Stimulated activated naive CD8-positive, alpha-beta T cell treated with anti-CD3 and anti-CD28 coated beads, Interleukin-15, amount 100 ng/mL, for 72 hours (primary cell): ENCODE data around the gene PRR5.
A peak's percentile ranks its signal among the peaks of the same experiment; 100 is the strongest.

Experiments used
- ATAC-seq: fragments of 150-1000 bp; cut with Tn5 transposase; 2 replicates; pipeline ENCODE4 v1.10.0; 2021; ENCODE audit warnings: mild to moderate bottlenecking, moderate library complexity
- DNase-seq, 2 donors: peaks; one replicate each; pipeline ENCODE4 v3.0.0; 2021 to 2022
- H3K27ac Mint-ChIP-seq, 2 donors: one replicate each; pipeline ENCODE4 v1.8.0; 2022; ENCODE audit warnings: mild to moderate bottlenecking in 2 of 2, mixed read lengths in 2 of 2, moderate library complexity in 2 of 2
- H3K27me3 Mint-ChIP-seq: one replicate; pipeline ENCODE4 v1.8.0; 2022; ENCODE audit warnings: mixed read lengths
- H3K4me1 Mint-ChIP-seq: one replicate; pipeline ENCODE4 v1.8.0; 2022; ENCODE audit warnings: mild to moderate bottlenecking, mixed read lengths
- H3K4me3 Mint-ChIP-seq, 2 donors: one replicate each; pipeline ENCODE4 v1.8.0; 2022; ENCODE audit warnings: mild to moderate bottlenecking in 2 of 2, mixed read lengths in 2 of 2, moderate library complexity in 1 of 2
- H3K9me3 Mint-ChIP-seq, 2 donors: one replicate each; pipeline ENCODE4 v1.8.0; 2022; ENCODE audit warnings: mixed read lengths in 2 of 2

PRR5 gene

DNA sequence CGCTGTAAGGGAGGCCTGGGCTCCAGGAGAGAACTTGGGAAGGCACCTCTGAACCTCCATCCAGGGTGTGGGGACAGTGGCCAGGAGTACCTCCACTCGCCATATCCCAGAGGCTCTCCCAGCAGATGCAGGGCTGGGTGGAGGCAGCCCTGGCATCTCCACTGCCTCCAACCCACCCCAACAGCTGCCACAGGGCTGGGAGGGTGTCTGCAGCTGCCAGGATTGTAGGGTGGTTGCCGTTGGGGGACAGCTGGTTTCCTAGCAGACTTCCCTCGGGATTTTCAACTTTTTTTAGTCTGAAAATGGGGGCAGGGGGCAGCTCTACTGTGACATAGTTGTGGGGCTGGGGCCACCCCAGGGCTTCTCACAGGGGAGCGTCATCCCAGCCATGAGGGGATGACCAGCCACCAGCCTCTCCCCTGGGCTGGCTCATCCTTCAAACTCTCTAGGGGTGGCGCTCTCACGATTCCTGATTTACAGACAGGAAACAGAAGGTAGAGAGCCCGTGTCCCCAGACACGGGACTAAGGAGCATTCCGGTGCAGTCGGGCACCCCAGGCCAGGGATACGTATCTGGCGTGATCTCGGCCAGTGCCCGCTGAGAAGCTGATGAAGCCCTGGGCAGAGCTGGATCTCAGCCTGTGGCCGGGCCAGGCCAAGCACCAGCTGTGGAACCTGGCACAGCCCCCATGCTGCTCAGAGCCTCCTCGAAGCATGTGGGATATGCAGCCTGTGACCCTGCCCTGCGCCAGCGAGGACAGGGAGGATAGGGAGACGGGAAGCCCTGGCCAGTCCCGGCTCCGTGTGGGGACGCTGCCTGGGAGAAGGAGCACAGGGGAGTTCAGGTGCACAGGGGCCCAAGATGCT is 9.9 kb downstream of the PRR5 start:
- Mint-ChIP-seq H3K4me1 (peaks cover 66% of the 10 kb centered on the region), H3K27ac (peak overlapping the region; percentile 19 to 98), H3K27me3 (no peaks in the 10 kb centered on the region), H3K9me3 (no peaks in the 10 kb centered on the region), H3K4me3 (peak overlapping the region in 1 of 2 donors; percentile 86)
- ATAC-seq (no peak), DNase-seq (no peak)

DNA sequence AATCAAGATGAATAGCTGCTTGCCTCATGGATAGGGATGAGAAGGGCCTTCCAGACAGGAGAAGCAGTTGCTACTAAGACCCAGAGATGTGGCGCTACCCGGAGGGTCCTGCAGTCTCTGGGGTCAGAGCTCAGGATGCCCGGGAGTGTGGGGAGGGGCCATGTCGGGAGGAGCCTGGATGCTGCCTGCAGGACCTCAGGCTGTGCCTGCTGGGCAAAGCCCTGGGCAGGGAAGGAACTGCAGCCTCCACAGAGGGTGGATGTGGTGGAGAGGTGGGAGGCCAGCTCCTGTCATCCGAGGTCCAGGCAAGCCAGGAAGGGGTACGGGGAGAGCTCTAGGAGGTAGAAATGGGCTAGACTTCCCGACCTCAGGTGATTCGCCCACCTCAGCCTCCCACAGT is 11.0 kb downstream of the PRR5 start:
- Mint-ChIP-seq H3K9me3 (no peaks in the 10 kb centered on the region), H3K4me3 (no peak overlapping the region), H3K27me3 (no peaks in the 10 kb centered on the region), H3K4me1 (peaks cover 59% of the 10 kb centered on the region), H3K27ac (no peak overlapping the region)
- DNase-seq (no peak), ATAC-seq (no peak)

DNA sequence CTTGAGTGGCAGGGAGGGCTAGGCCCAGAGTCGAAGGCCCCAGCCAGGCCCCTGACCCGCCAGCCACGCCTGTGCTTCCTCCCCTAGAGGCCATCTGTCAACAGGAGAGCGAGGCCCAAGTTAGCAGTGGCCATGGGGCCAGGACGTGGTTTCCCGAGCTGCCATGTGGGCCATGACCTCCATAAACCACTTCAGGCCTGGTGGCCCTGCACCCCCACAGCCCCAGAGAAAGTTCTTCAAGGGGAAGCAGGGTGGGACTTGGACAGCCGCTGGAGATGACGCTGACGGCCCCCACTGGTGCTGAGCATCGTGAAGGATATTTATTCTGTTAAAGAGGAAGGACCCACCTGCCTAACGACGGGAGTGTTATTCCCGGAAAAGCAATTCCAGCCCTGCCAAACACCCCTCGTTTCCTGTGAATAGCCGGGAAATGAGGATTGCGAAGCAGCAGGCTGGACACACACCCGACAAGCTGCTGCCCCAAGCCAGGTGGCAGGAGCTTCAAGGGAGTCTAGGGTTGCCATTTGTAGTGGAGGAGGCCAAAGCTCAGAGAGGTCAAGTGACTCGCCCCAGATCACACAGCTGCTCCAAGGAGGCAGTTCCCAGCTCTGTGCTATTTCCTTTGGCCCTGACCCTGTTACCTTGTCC is 12.8 kb downstream of the PRR5 start:
- Mint-ChIP-seq H3K9me3 (no peaks in the 10 kb centered on the region), H3K4me3 (no peak overlapping the region), H3K27me3 (no peaks in the 10 kb centered on the region), H3K4me1 (peaks cover 58% of the 10 kb centered on the region), H3K27ac (no peak overlapping the region)
- ATAC-seq (no peak), DNase-seq (no peak)

DNA sequence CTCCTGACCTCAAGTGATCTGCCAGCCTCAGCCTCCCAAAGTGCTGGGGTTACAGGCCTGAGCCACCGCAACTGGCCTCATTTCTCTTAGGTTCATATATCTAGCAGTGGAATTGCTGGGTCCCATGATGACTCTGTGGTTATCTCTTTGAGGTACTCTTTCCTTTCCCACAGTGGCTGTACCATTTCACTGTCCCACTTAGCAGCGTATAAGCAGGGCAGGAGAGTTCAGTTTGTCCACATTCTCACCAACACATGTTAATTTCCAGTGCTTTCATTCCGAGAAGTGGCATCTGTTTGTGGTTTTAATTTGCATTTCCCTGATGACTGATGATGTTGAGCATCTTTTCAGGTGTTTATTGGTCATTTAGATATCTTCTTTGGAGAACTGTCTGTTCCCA is 16.4 kb downstream of the PRR5 start:
- DNase-seq (no peak), ATAC-seq (peak; percentile 83)
- Mint-ChIP-seq H3K4me1 (peaks cover 43% of the 10 kb centered on the region), H3K27me3 (no peaks in the 10 kb centered on the region), H3K4me3 (no peak overlapping the region), H3K9me3 (no peaks in the 10 kb centered on the region), H3K27ac (no peak overlapping the region)

DNA sequence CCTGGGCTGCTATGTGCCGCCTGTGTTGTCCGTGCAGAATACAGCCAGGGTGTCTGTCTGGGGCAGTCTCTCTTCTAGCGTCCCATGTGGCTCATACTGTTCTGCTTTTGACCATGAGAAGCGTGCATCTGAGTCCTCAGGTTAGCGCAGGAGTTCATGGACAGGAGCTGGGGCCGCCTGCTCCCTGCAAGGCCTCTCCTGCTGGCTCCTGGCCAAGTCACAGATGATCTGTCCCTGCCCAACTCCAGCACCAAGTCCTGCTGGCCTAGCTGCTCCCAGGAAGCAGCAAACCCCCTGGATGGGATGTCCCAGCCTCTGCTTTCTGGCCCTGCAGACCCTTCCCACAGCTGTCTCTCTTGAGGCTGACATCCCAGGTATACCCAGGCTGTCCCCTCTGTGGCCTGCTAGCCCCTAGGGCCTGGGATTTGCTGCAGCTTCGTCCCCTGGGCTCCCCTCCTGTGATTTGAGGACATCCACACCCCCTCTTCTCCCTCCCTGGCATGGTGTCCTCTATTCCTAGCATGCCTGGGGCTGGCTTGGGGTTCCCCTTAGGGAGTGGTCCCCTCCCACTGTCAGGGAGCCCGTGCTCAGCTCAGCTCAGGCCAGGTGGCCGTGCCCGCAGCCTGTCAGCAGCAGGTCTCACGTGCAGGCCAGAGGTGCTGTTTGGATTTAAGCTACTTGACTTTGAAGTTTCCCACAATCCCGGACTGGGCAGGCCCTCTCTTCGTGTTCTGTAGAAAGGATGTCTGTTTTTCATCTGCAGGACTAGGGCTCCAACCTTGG is 17.8 kb downstream of the PRR5 start:
- no peak for DNase-seq
- ATAC-seq = no peak
- H3K27me3 Mint-ChIP-seq = no peaks in the 10 kb centered on the region
- H3K27ac Mint-ChIP-seq = peak overlapping the region in 1 of 2 donors; percentile 94
- H3K9me3 Mint-ChIP-seq = no peaks in the 10 kb centered on the region
- H3K4me1 Mint-ChIP-seq = peaks cover 44% of the 10 kb centered on the region
- H3K4me3 Mint-ChIP-seq = no peak overlapping the region

DNA sequence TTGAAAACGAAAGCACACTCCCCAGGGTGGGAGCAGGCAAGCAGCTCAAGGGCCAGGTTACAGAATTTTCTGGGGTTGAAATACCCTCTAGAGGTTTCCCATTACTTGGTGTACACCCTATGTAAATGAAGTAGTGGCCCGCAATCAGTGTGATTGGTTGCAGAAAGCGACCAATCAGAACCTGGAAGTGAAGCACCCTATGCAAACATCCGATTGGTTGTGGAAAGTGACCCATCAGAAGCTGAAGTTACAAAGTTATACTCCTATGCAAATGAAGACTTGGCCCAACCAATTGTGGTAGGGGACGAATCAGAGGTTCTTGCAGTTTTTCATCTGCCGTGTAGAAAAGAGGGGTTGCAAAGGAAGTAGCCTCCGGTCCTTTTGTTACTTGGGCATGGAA is 19.2 kb downstream of the PRR5 start:
- DNase-seq = no peak
- Mint-ChIP-seq H3K4me1 (peaks cover 42% of the 10 kb centered on the region), H3K9me3 (no peaks in the 10 kb centered on the region), H3K27me3 (no peaks in the 10 kb centered on the region), H3K4me3 (no peak overlapping the region), H3K27ac (no peak overlapping the region)
- ATAC-seq = no peak

DNA sequence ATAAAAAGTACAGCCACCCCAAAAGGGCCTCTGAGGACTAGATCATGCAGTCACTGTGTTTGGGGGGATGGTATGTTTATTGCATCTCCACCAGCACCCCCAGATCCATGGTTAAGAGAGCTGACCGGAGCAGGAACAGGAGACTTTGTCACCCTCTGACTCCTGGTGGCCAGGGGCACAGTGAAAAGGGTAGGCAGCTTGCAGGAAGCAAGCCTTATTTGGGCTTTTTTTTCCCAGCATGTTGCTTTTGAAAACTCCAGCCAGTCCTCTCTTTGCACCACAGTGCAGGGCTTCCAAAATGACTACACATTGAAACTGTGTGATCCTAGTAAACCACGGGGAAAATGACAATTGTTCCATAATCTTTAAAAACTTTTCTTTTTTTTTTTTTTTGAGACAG is 20.6 kb downstream of the PRR5 start:
- ATAC-seq = no peak
- no peak for DNase-seq
- no peak overlapping the region for H3K4me3 Mint-ChIP-seq
- no peaks in the 10 kb centered on the region for H3K9me3 Mint-ChIP-seq
- H3K27ac Mint-ChIP-seq = peak overlapping the region in 1 of 2 donors; percentile 49
- H3K27me3 Mint-ChIP-seq = no peaks in the 10 kb centered on the region
- peaks cover 49% of the 10 kb centered on the region for H3K4me1 Mint-ChIP-seq

DNA sequence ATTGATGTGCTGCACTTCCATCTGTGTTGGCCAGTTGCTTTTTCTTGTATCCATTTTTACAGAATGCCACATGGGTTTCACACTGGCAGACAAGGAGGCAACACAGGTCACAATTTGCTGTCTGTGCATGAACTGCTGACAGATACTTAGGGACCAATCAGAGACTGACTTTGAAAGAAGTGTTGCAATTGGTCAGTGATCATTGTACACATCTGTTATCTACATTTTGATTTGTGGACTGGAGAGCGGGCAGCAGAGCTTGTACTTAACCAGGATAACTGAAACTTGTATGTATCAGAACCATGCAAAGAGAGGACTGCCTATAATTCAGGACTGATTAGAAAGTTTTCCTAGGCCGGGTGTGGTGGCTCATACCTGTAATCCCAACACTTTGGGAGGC is 21.8 kb downstream of the PRR5 start:
- Mint-ChIP-seq H3K27me3 (no peaks in the 10 kb centered on the region), H3K27ac (no peak overlapping the region), H3K4me3 (no peak overlapping the region), H3K4me1 (peaks cover 49% of the 10 kb centered on the region), H3K9me3 (no peaks in the 10 kb centered on the region)
- DNase-seq (no peak), ATAC-seq (no peak)

DNA sequence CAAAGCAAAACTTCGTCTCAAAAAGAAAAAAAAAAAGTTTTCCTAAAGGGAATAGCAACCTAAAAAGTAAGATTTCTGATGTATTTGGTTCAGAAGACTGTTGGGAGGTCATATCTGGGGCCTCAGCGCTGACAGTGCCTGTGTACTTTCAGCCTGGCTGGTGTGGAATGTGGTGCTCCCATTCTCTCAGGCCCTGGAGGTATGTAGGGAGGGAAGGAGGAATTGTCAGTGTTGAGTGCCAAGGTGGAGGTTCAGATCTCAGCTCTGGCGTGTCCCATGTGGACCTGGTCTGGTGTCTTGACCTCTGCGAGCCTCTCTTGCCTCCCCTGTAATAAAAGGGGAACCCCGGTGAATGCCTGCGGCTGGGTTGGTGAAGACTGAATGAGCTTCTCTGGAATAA is 22.4 kb downstream of the PRR5 start:
- no peak overlapping the region for H3K4me3 Mint-ChIP-seq
- no peaks in the 10 kb centered on the region for H3K27me3 Mint-ChIP-seq
- peaks cover 52% of the 10 kb centered on the region for H3K4me1 Mint-ChIP-seq
- no peak overlapping the region for H3K27ac Mint-ChIP-seq
- H3K9me3 Mint-ChIP-seq = no peaks in the 10 kb centered on the region
- no peak for DNase-seq
- ATAC-seq = no peak

DNA sequence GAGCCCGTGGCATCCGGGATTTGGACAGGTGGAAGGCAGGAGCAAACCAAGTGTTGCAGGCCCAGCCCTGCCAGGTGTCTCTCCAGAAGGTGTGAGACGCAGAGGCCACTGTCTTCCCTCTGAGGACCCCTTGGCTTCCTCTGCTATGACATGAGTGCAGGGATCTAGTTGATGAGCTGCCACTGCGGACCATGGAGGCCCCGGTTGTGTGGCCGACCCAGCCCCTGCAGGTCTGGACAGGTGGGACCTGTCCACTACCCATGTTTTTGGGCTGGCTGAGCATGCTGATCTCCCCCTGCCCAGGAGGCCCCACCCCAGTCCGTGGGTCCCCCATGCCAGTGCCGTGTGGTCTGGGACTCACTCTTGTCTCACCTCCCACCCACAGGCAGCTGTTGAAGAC is 22.9 kb downstream of the PRR5 start:
- Mint-ChIP-seq H3K27ac (no peak overlapping the region), H3K9me3 (no peaks in the 10 kb centered on the region), H3K27me3 (no peaks in the 10 kb centered on the region), H3K4me1 (peaks cover 52% of the 10 kb centered on the region), H3K4me3 (no peak overlapping the region)
- ATAC-seq = no peak
- DNase-seq = no peak

DNA sequence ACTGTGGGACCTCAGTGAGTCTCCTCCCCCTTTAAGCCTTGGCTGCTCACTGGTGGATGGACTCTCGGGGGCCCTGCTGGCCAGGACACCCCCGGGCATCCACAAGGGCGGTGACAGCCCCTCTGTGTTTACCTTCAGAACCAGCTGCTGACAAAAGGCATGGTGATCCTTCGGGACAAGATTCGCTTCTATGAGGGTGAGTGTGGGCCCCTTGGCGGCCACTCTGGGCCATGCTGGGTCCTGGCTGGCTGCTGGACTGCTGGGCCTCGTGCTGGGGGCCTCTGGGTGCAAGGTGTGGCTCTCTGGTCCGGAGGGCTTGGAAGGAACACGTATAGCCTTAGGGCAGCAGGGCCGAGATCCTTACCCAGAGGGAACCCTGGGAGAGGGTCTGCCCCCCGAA is 24.4 kb downstream of the PRR5 start:
- DNase-seq (no peak), ATAC-seq (no peak)
- Mint-ChIP-seq H3K4me1 (peaks cover 46% of the 10 kb centered on the region), H3K4me3 (no peak overlapping the region), H3K9me3 (no peaks in the 10 kb centered on the region), H3K27me3 (no peaks in the 10 kb centered on the region), H3K27ac (peak overlapping the region in 1 of 2 donors; percentile 12)

DNA sequence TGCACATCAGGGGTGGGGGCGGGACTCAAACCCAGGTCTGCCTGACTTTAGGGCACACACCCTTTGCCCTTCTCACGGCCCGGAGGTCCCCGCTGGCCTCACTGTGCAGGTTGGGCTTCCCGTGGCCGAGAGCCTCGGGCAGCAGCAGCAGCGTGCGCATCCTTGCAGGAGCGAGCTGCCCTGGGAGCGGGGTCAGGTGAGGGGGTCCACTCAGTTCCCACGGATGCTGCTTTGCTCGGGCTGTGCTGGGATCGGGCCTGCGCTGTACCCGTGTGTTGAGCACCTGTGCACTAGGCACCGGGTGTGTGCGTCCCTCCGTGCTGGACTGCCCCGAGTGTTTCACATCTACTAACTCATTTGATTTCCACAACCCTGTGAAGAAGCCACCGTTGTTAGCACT is 25.1 kb downstream of the PRR5 start:
- no peak overlapping the region for H3K4me3 Mint-ChIP-seq
- H3K9me3 Mint-ChIP-seq = no peaks in the 10 kb centered on the region
- no peaks in the 10 kb centered on the region for H3K27me3 Mint-ChIP-seq
- ATAC-seq = no peak
- H3K27ac Mint-ChIP-seq = no peak overlapping the region
- no peak for DNase-seq
- H3K4me1 Mint-ChIP-seq = peaks cover 41% of the 10 kb centered on the region

DNA sequence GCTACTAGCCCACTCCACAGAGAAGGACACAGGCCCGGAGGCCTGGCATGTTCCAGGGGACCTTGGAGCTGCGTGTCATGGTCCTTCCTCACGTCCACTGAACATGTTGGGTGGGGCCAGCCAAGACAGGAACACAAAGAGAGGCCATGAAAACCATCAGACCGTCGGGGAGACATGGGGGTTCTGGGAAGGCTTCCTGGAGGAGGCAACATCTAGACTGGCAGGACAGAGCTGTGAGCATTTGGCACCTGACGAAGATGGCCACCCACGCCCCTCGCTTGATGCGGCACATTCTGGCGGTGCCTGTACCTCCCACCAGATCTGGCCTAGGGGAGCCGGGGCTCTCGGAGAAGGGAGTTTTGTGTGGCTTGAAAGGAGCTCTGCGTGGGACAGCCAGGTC is 25.7 kb downstream of the PRR5 start:
- ATAC-seq (no peak), DNase-seq (no peak)
- H3K27ac Mint-ChIP-seq = peak overlapping the region; percentile 34 to 61
- H3K27me3 Mint-ChIP-seq = no peaks in the 10 kb centered on the region
- peaks cover 0 to 5% of the 10 kb centered on the region in 2 donors for H3K9me3 Mint-ChIP-seq
- peaks cover 41% of the 10 kb centered on the region for H3K4me1 Mint-ChIP-seq
- no peak overlapping the region for H3K4me3 Mint-ChIP-seq

DNA sequence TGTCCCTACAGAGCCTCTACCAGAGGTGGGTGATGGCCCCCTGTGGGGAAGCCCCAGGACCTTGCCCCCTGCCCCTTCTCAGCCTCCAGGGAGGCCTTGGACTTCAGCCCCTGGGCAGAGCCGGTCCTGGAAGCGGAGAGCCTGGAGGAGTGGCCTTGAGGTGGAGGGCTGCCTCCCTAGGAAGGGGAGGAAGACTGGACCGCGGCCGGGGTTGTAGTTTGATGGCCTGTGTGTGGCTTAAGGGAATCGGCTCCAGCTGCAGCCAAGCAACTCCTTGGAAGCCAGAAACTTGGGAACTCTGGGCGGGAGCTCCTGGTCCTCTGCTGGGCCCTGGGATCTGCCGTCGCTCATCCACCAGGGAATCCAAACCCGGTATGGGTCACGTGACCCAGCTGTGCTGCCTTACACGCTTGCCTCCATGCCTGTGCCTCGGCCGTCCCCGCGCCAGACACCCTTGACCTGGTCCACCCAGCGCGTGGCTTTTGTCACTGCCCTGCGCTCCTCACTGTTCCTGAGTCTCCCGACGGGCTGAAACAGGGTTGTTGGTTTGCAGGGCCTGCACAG is 26.8 kb downstream of the PRR5 start:
- H3K27ac Mint-ChIP-seq = no peak overlapping the region
- DNase-seq (no peak), ATAC-seq (no peak)
- no peaks in the 10 kb centered on the region for H3K27me3 Mint-ChIP-seq
- peaks cover 0 to 7% of the 10 kb centered on the region in 2 donors for H3K9me3 Mint-ChIP-seq
- peaks cover 41% of the 10 kb centered on the region for H3K4me1 Mint-ChIP-seq
- H3K4me3 Mint-ChIP-seq = peak overlapping the region; percentile 3 to 54

DNA sequence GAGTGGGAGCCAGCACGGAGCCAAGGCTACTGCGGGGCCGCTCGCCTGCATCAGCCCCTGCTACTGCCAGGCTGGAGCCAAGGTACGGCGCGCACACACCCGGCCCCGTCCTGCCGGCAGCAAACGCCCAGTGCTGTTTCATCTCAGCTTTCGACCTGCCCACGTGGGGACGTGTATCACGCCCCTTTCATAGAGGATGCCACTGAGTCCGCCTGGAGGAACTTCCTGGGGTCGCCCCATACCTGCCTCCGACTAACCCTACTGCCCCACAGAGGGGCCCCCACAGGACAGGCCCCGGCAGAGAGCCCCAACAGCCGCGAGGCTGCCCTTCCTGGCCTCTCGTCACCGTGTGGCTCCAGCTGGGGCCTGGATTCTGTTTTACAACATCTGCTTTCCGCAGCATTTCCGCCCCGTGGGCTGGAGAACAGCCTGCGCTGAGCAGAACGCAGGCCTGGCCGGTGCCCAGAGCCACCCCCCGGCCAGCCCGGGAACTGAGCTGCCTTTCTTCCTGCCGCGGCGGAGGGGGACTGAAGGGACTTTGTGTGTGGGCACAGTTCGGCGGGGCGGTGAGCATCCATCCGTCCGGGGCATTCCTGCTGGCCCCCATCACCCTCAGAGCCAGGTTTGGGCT is 27.5 kb downstream of the PRR5 start:
- ATAC-seq (peak; percentile 77), DNase-seq (peak; percentile 46 to 47)
- H3K9me3 Mint-ChIP-seq = peaks cover 0 to 7% of the 10 kb centered on the region in 2 donors
- no peak overlapping the region for H3K27ac Mint-ChIP-seq
- no peaks in the 10 kb centered on the region for H3K27me3 Mint-ChIP-seq
- H3K4me1 Mint-ChIP-seq = peaks cover 39% of the 10 kb centered on the region
- H3K4me3 Mint-ChIP-seq = peak overlapping the region in 1 of 2 donors; percentile 54
